WI38 (cell line): ENCODE data around the gene TMEM167B.

Experiments
- H3K4me3 ChIP-seq: 2 replicates; pipeline ENCODE4 v1.5.1; 2011; ENCODE audit warnings: low read depth, mild to moderate bottlenecking, control low read depth, low read length
- TF ChIP-seq, protein P1 (sequence below): IDR thresholded peaks from 2 replicates; pipeline ENCODE4 v1.5.1; 2012; ENCODE audit warnings: low read depth, mild to moderate bottlenecking, control low read depth, low read length

Gene TMEM167B

GRCh38 chr1:109083501-109083900, 7.1 kb upstream of the TMEM167B start:
- H3K4me3 ChIP-seq, result no peak overlapping the region
- TF ChIP-seq, protein P1, sequence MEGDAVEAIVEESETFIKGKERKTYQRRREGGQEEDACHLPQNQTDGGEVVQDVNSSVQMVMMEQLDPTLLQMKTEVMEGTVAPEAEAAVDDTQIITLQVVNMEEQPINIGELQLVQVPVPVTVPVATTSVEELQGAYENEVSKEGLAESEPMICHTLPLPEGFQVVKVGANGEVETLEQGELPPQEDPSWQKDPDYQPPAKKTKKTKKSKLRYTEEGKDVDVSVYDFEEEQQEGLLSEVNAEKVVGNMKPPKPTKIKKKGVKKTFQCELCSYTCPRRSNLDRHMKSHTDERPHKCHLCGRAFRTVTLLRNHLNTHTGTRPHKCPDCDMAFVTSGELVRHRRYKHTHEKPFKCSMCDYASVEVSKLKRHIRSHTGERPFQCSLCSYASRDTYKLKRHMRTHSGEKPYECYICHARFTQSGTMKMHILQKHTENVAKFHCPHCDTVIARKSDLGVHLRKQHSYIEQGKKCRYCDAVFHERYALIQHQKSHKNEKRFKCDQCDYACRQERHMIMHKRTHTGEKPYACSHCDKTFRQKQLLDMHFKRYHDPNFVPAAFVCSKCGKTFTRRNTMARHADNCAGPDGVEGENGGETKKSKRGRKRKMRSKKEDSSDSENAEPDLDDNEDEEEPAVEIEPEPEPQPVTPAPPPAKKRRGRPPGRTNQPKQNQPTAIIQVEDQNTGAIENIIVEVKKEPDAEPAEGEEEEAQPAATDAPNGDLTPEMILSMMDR, result no peak

DNA sequence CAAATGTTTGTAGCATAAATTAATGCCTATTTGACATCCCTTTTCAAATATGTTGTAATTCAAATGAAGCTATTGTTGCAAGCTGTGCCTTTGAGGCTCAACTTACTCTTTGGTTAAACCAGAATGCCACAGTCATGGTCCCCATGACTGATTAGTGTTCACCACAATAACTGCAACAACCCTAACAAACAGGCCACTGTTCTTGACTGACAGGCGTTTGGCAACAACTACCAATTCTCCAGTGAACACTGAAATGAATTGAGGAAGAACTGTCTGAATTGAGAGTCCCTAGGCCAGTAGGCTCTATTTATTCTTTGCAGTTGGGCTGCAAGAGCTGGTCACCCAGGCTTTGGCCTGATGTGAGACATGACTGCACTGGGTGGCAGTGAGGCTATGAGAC, 6.6 kb upstream of the TMEM167B start:
- H3K4me3 ChIP-seq, result no peak overlapping the region

GRCh38 chr1:109084563-109085517, 5.7 kb upstream of the TMEM167B start:
- H3K4me3 ChIP-seq, result no peak overlapping the region
- TF ChIP-seq, protein P1, result no peak

More for the DNA sequence above, 6.6 kb upstream of the TMEM167B start:
- TF ChIP-seq, protein P1, result no peak

DNA sequence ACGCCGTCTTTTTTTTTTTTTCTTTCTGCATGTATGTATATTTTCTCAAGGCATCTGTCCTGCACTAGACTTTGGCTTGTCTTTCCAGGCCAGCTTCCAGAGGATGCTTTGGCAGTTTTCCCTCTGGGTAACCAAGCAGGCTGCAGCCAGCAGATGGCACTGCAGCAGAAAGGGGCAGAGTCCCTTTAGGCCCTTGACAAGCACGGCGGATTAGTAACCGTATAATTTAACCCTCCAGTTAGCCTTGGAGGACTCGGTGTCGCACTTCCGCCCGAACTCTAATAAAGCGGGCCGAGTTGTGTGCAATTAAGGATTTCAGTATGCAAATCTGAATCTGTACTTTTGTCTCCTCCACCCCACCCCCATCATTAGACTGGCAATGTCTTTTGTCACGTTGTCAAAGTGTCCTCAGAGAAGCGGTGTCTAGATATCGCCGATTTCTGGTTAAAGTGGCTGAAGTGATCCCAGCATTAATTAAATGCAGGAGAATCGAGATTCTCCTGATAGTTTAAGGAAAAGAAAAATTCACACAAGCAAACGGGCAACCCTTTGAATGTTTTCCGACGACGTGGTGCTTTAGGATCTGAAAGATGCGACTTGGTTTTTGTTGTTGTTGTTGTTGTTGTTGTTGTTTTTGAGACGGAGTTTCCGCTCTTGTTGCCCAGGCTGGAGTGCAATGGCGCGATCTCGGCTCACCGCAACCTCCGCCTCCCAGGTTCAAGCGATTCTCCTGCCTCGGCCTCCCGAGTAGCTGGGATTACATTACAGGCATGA, 1.1 kb upstream of the TMEM167B start:
- TF ChIP-seq, protein P1, result peak; percentile 17; the same call in 1 of the 2 replicates
- no peak overlapping the region for H3K4me3 ChIP-seq

- peak overlapping the region; percentile 72 for H3K4me3 ChIP-seq
- TF ChIP-seq, protein P1, result no peak
Observed at GRCh38 chr1:109091078-109091838, 694 bp downstream of the TMEM167B start.

GRCh38 chr1:109091839-109092193, 1.3 kb downstream of the TMEM167B start:
- TF ChIP-seq, protein P1, result no peak

More at GRCh38 chr1:109091839-109092193, 1.3 kb downstream of the TMEM167B start:
- peak overlapping the region; percentile 72 for H3K4me3 ChIP-seq
